Left ventricle myocardium inferior (tissue), 1 donor: Measurements from ENCODE around the gene WDR12. TPM values are rescaled to one million over a fixed set of nuclear protein-coding genes. Genes with fewer than 3 reads are reported as not detected.

ENCODE experiments used
- DNase-seq: peaks from one replicate; pipeline ENCODE4 v3.0.0-alpha.2; 2020
- H3K27ac ChIP-seq: fragments of 200-600 bp; replicated peaks from 2 replicates; pipeline ENCODE4 v1.8.0; 2021
- H3K27me3 ChIP-seq: fragments of 200-600 bp; 2 replicates; pipeline ENCODE4 v1.8.0; 2021; ENCODE audit warnings: low read depth
- H3K36me3 ChIP-seq: fragments of 200-600 bp; 2 replicates; pipeline ENCODE4 v1.8.0; 2021
- H3K4me1 ChIP-seq: fragments of 200-600 bp; 2 replicates; pipeline ENCODE4 v1.8.0; 2021
- H3K4me3 ChIP-seq: fragments of 200-600 bp; 2 replicates; pipeline ENCODE4 v1.8.0; 2021; ENCODE audit warnings: mild to moderate bottlenecking, moderate library complexity
- H3K9me3 ChIP-seq: fragments of 200-600 bp; replicated peaks from 2 replicates; pipeline ENCODE4 v1.8.0; 2021
- CTCF ChIP-seq: fragments of 200-600 bp; IDR thresholded peaks from 2 replicates; pipeline ENCODE4 v1.8.0; 2021; ENCODE audit warnings: antibody characterized with exemption, mild to moderate bottlenecking, borderline replicate concordance
- intact Hi-C: fragments of 100-400 bp; cut with micrococcal nuclease; formaldehyde crosslinking; loops from one replicate; pipeline ENCODE4 v1.11.0; 2022
- total RNA-seq: library from RNA; stranded (reverse); fragmentation: NEBNext Ultra II Directional; extraction: Animal tissue kit (Norgen Biotek cat#: 25700); gene quantifications from one replicate; pipeline ENCODE4 v1.2.1, GENCODE V29; 2021
- donor health status: DM: no; HTN: yes; CAD: no; lungs with severe emphysema.

Gene WDR12
- total RNA-seq, 1 donor from 2014 or later: 62.4 TPM

DNA sequence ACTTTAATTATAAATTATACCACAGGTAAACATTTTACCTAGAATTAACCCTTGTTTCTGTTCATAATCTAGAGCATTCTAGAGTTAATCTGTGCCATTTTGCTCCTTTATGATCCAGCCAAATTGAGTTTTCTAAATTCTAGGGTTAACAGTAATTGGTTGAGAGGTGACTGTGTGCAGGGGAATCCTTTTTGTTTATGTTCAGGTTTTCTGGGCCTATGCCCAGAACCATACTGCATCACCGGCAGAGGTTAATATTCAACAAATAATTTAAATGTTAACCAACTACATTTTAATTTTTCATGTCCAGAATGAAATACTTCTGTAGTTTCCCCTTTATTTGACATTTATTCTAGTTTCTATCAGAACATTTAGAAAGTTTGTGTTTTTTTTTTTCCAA, 32.9 kb upstream of the WDR12 start:
- intact Hi-C loops: no loop called here
- Histone ChIP-seq H3K36me3 (peaks cover 54% of the 10 kb centered on the region), H3K9me3 (peaks cover 29% of the 10 kb centered on the region), H3K27ac (no peak overlapping the region), H3K4me3 (no peak overlapping the region), H3K4me1 (no peaks in the 10 kb centered on the region), H3K27me3 (no peaks in the 10 kb centered on the region)
- no peak for TF ChIP-seq CTCF
- DNase-seq: no peak

DNA sequence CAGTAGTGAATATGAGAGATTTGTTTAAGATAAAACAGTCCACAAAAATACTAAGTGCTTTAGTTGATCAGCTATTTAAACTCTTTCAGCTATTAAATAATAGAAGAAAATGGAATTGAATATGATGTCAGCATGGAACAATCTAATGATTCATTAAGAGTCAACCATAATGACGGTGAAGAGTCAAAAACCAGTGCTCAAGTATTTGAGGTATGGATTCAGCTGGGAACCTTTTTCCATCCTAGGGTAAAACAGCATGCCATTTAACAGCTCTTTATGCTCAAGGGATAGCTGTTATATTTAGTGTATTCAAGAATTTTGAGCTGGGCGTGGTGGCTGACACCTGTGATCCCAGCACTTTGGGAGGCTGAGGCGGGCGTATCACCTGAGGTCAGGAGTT, 30.3 kb upstream of the WDR12 start:
- no peak overlapping the region for H3K4me3 ChIP-seq
- H3K27ac ChIP-seq: no peak overlapping the region
- DNase-seq: no peak
- no peak for TF ChIP-seq CTCF
- no peaks in the 10 kb centered on the region for H3K4me1 ChIP-seq
- intact Hi-C loops: no loop called here
- H3K36me3 ChIP-seq: peaks cover 57% of the 10 kb centered on the region
- peaks cover 12% of the 10 kb centered on the region for H3K9me3 ChIP-seq
- H3K27me3 ChIP-seq: no peaks in the 10 kb centered on the region

DNA sequence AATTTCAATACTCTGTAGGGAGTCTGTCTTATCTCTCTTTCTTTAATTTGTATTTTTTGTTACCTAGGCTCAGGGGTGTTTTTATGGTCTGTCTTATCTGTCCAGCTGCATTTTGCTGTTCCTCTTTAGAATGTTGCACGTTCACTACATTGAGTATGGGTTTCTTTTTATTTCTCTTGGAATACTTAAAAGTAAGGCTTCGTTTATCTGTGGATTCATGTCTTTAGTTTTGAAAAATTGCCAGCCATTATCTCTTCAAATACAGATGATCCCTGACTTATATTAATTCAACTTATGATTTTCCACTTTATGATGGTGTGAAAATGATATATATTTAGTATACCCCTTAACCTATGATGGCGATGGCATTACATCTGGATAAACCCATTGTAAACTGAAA, 27.5 kb upstream of the WDR12 start:
- intact Hi-C loops: no loop called here
- Histone ChIP-seq H3K9me3 (no peaks in the 10 kb centered on the region), H3K27ac (no peak overlapping the region), H3K4me1 (no peaks in the 10 kb centered on the region), H3K27me3 (no peaks in the 10 kb centered on the region), H3K36me3 (peaks cover 52% of the 10 kb centered on the region), H3K4me3 (no peak overlapping the region)
- TF ChIP-seq CTCF: no peak
- DNase-seq: no peak

DNA sequence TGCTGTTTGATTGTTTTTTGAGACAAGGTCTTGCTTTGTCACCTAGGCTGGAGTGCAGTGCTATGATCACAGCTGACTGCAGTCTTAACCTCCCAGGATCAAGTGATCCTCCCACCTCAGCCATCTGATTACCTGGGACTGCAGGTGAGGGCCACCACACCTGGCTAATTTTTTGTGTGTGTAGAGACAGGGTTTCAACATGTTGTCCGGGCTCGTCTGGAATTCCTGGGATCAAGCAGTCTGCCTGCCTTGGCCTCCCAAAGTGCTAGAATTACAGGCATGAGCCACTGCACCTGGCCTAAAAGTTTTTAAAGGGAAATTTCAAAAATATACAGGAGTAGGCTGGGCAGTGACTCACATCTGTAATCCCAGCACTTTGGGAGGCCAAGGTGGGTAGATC, 23.0 kb upstream of the WDR12 start:
- intact Hi-C loops: no loop called here
- TF ChIP-seq CTCF: no peak
- peaks cover 45% of the 10 kb centered on the region for H3K36me3 ChIP-seq

GRCh38 chr2:202933958-202934357, 22.5 kb upstream of the WDR12 start:
- Histone ChIP-seq H3K4me3 (no peak overlapping the region), H3K36me3 (peaks cover 40% of the 10 kb centered on the region), H3K4me1 (no peaks in the 10 kb centered on the region), H3K27ac (no peak overlapping the region), H3K9me3 (no peaks in the 10 kb centered on the region), H3K27me3 (no peaks in the 10 kb centered on the region)
- intact Hi-C loops: no loop called here
- no peak for DNase-seq
- TF ChIP-seq CTCF: no peak

More for the DNA sequence above, 23.0 kb upstream of the WDR12 start:
- H3K27ac ChIP-seq: no peak overlapping the region
- DNase-seq: no peak
- H3K9me3 ChIP-seq: no peaks in the 10 kb centered on the region
- no peaks in the 10 kb centered on the region for H3K4me1 ChIP-seq
- H3K4me3 ChIP-seq: no peak overlapping the region
- H3K27me3 ChIP-seq: no peaks in the 10 kb centered on the region

DNA sequence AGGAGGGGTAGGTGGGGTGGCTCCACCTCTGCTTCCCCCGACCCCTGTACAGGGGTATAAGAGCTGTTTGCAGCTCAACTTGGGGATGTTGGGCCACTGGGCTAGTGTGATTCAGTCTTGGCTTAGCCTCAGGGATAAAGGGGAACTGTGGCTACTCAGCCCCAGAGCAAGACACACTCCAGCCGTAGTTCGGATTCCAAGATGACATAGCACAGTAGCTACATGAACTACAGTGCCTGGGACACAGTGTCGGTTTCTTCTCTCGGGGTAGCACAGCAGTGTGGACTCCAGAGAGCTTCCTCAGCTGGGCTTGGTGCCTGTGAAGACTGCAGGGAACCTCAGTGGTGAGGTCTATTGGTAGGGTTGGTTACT, 21.7 kb upstream of the WDR12 start:
- H3K36me3 ChIP-seq: peaks cover 37% of the 10 kb centered on the region
- intact Hi-C loops: no loop called here
- H3K4me1 ChIP-seq: no peaks in the 10 kb centered on the region
- DNase-seq: no peak
- H3K27me3 ChIP-seq: no peaks in the 10 kb centered on the region
- H3K4me3 ChIP-seq: no peak overlapping the region
- no peak for TF ChIP-seq CTCF
- H3K27ac ChIP-seq: no peak overlapping the region
- no peaks in the 10 kb centered on the region for H3K9me3 ChIP-seq
